Osteoblast (primary cell): Measurements from ENCODE around the gene RHOF. TPM values are rescaled to one million over a fixed set of nuclear protein-coding genes. Genes with fewer than 3 reads are reported as not detected.

ENCODE experiments used
- DNase-seq: peaks from one replicate; pipeline ENCODE4 v3.0.0; 2011; ENCODE audit warnings: low spot score, mixed read lengths; ENCODE audit not compliant: insufficient read length; ENCODE audit errors: missing footprints
- H2AFZ ChIP-seq: 2 replicates; pipeline ENCODE4 v1.6.0; 2011; ENCODE audit warnings: mild to moderate bottlenecking, low read length
- H3K27ac ChIP-seq: 2 replicates; pipeline ENCODE4 v1.5.1; 2011; ENCODE audit warnings: mild to moderate bottlenecking, low read depth, low read length, moderate library complexity
- H3K27me3 ChIP-seq: 2 replicates; pipeline ENCODE4 v1.6.0; 2012; ENCODE audit warnings: mild to moderate bottlenecking, control low read depth, inconsistent platforms, low read length, moderate library complexity; ENCODE audit not compliant: insufficient read depth
- H3K36me3 ChIP-seq: 2 replicates; pipeline ENCODE4 v1.5.1; 2011; ENCODE audit warnings: mild to moderate bottlenecking, low read length, control low read depth, moderate library complexity; ENCODE audit not compliant: insufficient read depth
- H3K4me1 ChIP-seq: 2 replicates; pipeline ENCODE4 v1.5.1; 2011; ENCODE audit warnings: mild to moderate bottlenecking, low read length, control low read depth, moderate library complexity; ENCODE audit not compliant: insufficient read depth
- H3K4me2 ChIP-seq: 2 replicates; pipeline ENCODE4 v1.6.0; 2011; ENCODE audit warnings: mild to moderate bottlenecking, low read length; ENCODE audit not compliant: insufficient read depth
- H3K4me3 ChIP-seq: fragments of 200-600 bp; sonication (generic); 3 replicates; pipeline ENCODE4 v1.5.1; 2012; ENCODE audit warnings: mild to moderate bottlenecking, low read length, inconsistent platforms; ENCODE audit not compliant: insufficient read depth
- H3K79me2 ChIP-seq: 2 replicates; pipeline ENCODE4 v1.6.0; 2012; ENCODE audit warnings: mild to moderate bottlenecking, low read length, control low read depth, inconsistent platforms; ENCODE audit not compliant: insufficient read depth
- H3K9me3 ChIP-seq: 2 replicates; pipeline ENCODE4 v1.5.1; 2011; ENCODE audit warnings: low read depth, low read length, control low read depth
- H4K20me1 ChIP-seq: 2 replicates; pipeline ENCODE4 v1.6.0; 2012; ENCODE audit warnings: mild to moderate bottlenecking, low read length, control low read depth; ENCODE audit not compliant: insufficient read depth
- total RNA-seq: library from RNA; depleted of rRNA; stranded (reverse); fragments of >200 nt; gene quantifications from 2 replicates; pipeline ENCODE4 v1.2.3, GENCODE V29; 2012
- TF ChIP-seq, protein P1 (sequence below): IDR thresholded peaks from 2 replicates; pipeline ENCODE4 v1.5.1; 2011; ENCODE audit warnings: mild to moderate bottlenecking, low read depth, low read length, moderate library complexity; ENCODE audit errors: extremely low read depth

The RHOF gene
- total RNA-seq, 1 donor = 8.3 TPM

DNA sequence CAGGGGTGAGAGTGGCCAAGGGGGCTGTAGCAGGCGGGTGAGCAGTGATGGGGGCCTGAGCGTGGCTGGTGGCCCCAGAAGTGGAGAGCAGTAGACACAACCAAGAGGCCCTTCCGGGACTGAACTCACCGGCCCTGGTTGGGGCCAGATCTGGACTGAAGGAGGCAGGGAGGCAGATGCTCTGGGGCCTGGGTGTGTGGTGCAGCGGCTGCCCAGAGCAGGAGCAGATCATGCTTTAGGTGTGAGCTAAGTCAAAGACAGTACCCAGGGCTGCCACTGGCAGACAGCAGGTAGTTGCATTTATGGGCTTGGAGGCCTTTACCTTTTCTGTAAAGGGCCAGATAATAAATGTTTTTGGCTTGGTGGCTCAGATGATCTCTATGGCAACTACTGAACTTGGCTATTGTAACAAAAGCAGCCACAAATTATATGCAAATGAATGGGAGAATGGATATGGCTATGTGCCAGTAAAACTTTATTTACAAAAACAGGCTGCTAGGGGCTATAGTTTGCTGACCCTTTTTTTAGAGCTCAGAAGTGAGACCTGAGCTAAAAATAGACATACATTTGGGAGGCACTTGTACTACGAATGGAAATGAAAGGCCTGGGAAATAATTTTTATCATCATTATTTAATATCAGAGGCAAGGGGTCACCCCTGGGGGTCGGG is 35.9 kb upstream of the RHOF start:
- peaks cover 15% of the 10 kb centered on the region for H4K20me1 ChIP-seq
- no peak overlapping the region for H3K4me3 ChIP-seq
- H2AFZ ChIP-seq = no peak overlapping the region
- H3K4me1 ChIP-seq = no peaks in the 10 kb centered on the region
- peak; percentile 29 for DNase-seq
- H3K79me2 ChIP-seq = peaks cover 2% of the 10 kb centered on the region
- H3K4me2 ChIP-seq = no peak overlapping the region
- TF ChIP-seq, protein P1, sequence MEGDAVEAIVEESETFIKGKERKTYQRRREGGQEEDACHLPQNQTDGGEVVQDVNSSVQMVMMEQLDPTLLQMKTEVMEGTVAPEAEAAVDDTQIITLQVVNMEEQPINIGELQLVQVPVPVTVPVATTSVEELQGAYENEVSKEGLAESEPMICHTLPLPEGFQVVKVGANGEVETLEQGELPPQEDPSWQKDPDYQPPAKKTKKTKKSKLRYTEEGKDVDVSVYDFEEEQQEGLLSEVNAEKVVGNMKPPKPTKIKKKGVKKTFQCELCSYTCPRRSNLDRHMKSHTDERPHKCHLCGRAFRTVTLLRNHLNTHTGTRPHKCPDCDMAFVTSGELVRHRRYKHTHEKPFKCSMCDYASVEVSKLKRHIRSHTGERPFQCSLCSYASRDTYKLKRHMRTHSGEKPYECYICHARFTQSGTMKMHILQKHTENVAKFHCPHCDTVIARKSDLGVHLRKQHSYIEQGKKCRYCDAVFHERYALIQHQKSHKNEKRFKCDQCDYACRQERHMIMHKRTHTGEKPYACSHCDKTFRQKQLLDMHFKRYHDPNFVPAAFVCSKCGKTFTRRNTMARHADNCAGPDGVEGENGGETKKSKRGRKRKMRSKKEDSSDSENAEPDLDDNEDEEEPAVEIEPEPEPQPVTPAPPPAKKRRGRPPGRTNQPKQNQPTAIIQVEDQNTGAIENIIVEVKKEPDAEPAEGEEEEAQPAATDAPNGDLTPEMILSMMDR = no peak
- no peaks in the 10 kb centered on the region for H3K9me3 ChIP-seq
- no peaks in the 10 kb centered on the region for H3K27me3 ChIP-seq
- H3K27ac ChIP-seq = no peak overlapping the region
- peaks cover 59% of the 10 kb centered on the region for H3K36me3 ChIP-seq

DNA sequence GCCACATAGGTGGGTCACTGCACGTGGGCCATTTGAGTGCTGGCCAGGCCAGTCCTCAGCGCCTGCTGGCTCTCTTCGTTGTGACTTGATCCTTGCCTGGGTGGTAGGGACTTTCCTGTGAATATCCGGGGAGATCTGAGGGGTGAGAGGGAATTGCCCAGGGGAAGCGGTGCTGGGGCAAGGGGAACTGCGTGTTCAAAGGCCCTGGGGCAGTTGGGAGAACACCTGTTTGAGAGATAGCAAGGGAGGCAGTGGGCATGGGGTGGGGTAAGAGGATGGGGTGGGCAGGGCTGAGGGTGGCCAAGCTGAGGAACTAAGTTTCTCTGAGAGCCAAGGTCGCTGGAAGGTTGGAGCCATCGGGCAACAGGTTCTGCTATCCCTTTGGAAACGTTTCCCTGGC is 35.3 kb upstream of the RHOF start:
- TF ChIP-seq, protein P1 = no peak
- H3K27ac ChIP-seq = no peak overlapping the region
- peaks cover 64% of the 10 kb centered on the region for H3K36me3 ChIP-seq
- H3K4me1 ChIP-seq = no peaks in the 10 kb centered on the region
- no peak overlapping the region for H3K4me3 ChIP-seq
- peaks cover 2% of the 10 kb centered on the region for H3K79me2 ChIP-seq
- H3K4me2 ChIP-seq = no peak overlapping the region
- peak; percentile 23 for DNase-seq
- H2AFZ ChIP-seq = no peak overlapping the region
- no peaks in the 10 kb centered on the region for H3K9me3 ChIP-seq
- H4K20me1 ChIP-seq = peaks cover 19% of the 10 kb centered on the region
- H3K27me3 ChIP-seq = no peaks in the 10 kb centered on the region

DNA sequence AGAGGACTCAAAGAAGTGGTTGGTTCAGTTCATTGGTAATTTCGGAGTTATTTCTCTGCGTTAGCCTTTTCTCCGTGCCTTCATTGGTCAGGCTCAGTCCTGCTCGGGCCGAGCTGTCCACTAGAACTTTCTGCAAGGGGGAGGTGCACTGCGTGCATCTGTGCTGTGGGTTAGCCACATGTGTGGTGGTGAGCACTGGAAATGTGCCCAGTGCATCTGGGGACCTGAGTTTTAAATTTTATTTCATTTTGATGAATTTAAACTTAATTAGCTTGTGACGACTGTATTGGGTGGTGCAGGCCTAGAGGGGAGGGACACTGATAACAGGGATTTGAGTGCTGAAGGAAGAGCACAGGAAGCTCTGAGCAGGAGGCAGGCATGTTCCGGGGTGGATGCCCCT is 34.8 kb upstream of the RHOF start:
- peaks cover 6% of the 10 kb centered on the region for H3K79me2 ChIP-seq
- no peak overlapping the region for H3K4me3 ChIP-seq
- TF ChIP-seq, protein P1 = no peak
- no peak overlapping the region for H3K27ac ChIP-seq
- H3K36me3 ChIP-seq = peaks cover 69% of the 10 kb centered on the region
- no peak overlapping the region for H2AFZ ChIP-seq
- H3K4me1 ChIP-seq = no peaks in the 10 kb centered on the region
- no peak overlapping the region for H3K4me2 ChIP-seq
- DNase-seq = peak; percentile 69
- H3K27me3 ChIP-seq = no peaks in the 10 kb centered on the region
- peaks cover 21% of the 10 kb centered on the region for H4K20me1 ChIP-seq
- no peaks in the 10 kb centered on the region for H3K9me3 ChIP-seq

DNA sequence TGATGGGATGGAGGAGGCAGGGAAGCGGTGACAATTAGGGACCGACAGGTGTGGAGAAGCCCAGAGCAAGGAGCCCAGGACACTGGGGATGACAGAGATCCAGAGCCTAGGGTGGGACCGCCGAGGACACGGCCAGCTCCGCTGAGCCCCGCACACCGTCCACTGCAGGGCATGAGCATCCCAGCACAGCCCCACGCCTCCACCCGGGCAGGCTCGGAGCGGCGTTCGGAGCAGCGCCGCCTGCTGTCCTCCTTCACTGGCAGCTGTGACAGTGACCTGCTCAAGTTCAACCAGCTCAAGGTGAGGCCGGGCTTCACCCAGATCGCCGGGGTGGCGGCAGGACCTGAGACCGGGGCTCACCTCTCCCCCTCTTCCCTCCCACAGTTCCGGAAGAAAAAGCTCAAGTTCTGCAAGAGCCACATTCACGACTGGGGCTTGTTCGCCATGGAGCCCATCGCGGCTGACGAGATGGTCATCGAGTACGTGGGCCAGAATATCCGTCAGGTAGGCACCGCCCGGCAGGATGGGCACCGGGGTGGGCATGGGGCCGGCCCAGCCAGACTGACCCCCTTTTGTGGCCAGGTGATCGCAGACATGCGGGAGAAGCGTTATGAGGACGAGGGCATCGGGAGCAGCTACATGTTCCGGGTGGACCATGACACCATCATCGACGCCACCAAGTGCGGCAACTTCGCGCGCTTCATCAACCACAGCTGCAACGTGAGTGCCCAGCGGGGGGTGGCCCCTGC is 34.0 kb upstream of the RHOF start:
- no peak overlapping the region for H3K4me3 ChIP-seq
- H3K36me3 ChIP-seq = peaks cover 73% of the 10 kb centered on the region

More for the DNA sequence above, 34.0 kb upstream of the RHOF start:
- H3K79me2 ChIP-seq = peaks cover 6% of the 10 kb centered on the region
- peak; percentile 45 for DNase-seq
- TF ChIP-seq, protein P1 = no peak
- H4K20me1 ChIP-seq = peaks cover 21% of the 10 kb centered on the region
- no peaks in the 10 kb centered on the region for H3K27me3 ChIP-seq
- H2AFZ ChIP-seq = no peak overlapping the region
- H3K4me1 ChIP-seq = no peaks in the 10 kb centered on the region
- no peak overlapping the region for H3K27ac ChIP-seq
- H3K9me3 ChIP-seq = no peaks in the 10 kb centered on the region
- H3K4me2 ChIP-seq = no peak overlapping the region
